ENCODE results near the gene C9orf50.

GRCh38 chr9:129604056-129604765 lies 16.7 kb downstream of the C9orf50 start:
- TF ChIP-seq CTCF (IDR thresholded peaks at IDR 0.05; ENCODE audit: poor library complexity, severe bottlenecking) = no peak
- TF ChIP-seq EP300 (conservative IDR thresholded peaks at IDR 0.05; ENCODE audit: poor library complexity, severe bottlenecking) = no peak
- TF ChIP-seq REST (IDR thresholded peaks at IDR 0.05; ENCODE audit: borderline replicate concordance) = no peak
- TF ChIP-seq SMC3 (conservative IDR thresholded peaks at IDR 0.05; ENCODE audit: poor library complexity) = no peak
- TF ChIP-seq TAF1 (IDR thresholded peaks at IDR 0.05; ENCODE audit: low read depth) = no peak

All from neural cell (in vitro differentiated cells).